GM12892 (cell line): ENCODE measurements around the gene HIVEP3.

Experiments used
- POLR2A ChIP-seq: IDR thresholded peaks from 2 replicates; pipeline ENCODE4 v1.6.1; 2011; ENCODE audit warnings: low read depth, low read length, control low read depth
- POLR2AphosphoS5 ChIP-seq: IDR thresholded peaks from 2 replicates; pipeline ENCODE4 v1.6.1; 2011; ENCODE audit warnings: low read depth, low read length, control low read depth
- TAF1 ChIP-seq: IDR thresholded peaks from 2 replicates; pipeline ENCODE4 v1.6.1; 2011; ENCODE audit warnings: low read depth, mild to moderate bottlenecking, control low read depth, low read length, borderline replicate concordance

GRCh38 chr1:41780916-41781315 is 137.8 kb downstream of the HIVEP3 start:
- TF ChIP-seq POLR2A (no peak), POLR2AphosphoS5 (no peak), TAF1 (no peak)
